Measurements from ENCODE around the gene RETREG1.

RETREG1 gene

DNA sequence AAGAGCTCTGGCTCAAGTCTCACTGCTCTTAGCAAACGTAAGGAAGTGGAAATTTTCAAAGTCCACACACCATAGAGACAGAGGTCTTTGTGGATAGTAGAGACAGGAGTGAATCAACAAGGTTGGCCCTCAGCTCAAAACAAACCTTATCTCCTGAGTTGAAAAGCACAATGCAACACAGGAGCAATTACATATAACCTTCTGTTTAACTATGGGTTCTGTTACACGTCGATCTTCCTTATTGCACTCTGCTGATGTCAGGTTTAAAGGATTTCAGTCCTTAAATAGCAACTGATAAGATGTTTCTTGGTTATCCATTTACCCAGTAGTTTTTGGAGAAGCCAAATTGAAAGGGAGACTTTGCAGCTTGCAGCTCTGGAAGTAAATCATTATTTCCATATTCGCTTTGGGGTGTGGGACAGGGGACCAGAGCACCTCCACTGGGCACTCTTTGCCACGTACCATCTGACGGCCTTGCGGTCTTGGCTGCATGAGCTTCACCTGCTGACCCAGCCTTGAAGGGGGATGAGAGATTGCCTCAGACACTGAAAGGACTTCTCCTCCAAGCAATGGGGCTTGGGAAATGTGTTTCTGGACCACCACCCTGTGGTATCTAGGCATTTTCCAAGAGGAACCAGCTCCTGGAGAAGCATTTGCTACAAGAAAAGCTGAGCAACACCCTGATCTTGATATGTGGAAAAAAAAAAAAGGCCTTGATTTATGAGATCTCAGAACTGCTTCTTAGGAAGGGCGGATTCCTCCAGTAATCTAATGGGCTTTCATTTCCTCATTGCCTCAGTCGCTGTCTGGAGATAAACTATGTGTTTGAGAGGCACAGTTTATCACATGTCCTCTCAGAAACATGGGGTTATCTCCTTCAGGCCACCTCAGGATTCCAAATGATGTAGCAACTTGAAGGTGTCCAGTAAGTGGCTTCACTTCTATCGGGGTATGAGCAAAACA, 95.0 kb downstream of the RETREG1 start:
- no peak for DNase-seq

DNA sequence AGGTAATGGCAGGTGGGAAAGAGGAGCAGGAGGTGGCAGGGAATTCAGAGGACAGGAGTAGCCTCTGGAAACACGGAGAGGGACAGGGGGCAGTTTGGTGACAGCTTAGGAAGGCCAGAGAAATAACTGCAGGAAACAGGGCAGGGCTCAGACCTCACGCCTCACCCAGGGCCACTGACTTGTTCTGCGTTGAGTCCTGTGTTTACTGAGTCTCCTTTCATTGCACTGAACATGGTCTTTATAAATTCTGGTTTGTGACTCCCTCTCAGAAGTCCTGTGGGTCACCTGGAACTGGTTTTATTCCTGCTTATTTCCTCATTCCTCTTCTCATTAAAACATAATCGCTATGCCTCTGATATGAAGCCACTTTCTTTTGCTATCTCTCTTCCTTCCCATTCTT, 96.0 kb downstream of the RETREG1 start:
- no peak for DNase-seq

GRCh38 chr5:16519435-16519834, 97.4 kb downstream of the RETREG1 start:
- DNase-seq, result no peak

- no peak for DNase-seq
These were observed 98.2 kb downstream of the RETREG1 start for GRCh38 chr5:16518606-16519005.

GRCh38 chr5:16515532-16515931, 101.3 kb downstream of the RETREG1 start:
- DNase-seq, result no peak

DNA sequence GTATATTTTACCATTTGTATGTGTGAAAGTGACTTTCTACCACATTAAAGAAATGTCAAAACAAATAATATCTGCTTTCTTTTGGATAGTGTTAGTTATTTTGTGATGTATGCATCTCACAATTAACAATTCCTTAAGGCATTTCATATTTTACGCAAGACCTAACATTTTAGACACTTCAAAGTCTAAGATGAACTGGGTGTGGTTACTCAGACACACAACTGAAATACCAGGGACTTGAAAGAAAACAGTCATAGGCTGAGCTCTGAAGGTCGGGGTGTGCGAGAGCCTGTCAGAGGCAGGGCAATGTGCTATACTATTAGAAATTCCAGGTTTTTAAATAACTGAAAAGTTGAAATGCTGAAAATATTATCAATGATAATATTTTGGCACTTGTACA, 106.7 kb downstream of the RETREG1 start:
- no peak for DNase-seq

- DNase-seq, result peak; percentile 59 to 76
These were observed 107.9 kb downstream of the RETREG1 start for GRCh38 chr5:16508730-16509531.

- DNase-seq, result no peak
These were observed 109.1 kb downstream of the RETREG1 start for GRCh38 chr5:16507716-16508115.

DNA sequence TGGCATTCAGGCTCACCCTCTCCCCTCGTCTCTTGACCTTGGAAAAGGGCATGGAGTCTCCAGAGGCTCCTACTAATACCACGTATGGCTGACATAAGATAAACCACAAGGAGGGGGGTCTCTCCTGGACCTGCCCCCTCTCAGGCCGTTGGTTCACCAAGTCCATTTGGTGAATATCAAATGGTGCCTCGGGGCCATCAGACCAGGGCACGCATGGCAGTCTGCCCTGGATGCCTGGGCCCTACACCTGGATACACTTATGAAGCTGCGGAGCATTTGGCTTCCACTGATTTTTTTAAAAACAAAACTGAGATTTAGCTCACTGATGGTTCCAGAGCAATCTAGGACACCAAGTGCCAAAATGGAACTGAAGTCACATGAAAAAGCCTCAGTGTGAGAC, 110.9 kb downstream of the RETREG1 start:
- no peak for DNase-seq

DNA sequence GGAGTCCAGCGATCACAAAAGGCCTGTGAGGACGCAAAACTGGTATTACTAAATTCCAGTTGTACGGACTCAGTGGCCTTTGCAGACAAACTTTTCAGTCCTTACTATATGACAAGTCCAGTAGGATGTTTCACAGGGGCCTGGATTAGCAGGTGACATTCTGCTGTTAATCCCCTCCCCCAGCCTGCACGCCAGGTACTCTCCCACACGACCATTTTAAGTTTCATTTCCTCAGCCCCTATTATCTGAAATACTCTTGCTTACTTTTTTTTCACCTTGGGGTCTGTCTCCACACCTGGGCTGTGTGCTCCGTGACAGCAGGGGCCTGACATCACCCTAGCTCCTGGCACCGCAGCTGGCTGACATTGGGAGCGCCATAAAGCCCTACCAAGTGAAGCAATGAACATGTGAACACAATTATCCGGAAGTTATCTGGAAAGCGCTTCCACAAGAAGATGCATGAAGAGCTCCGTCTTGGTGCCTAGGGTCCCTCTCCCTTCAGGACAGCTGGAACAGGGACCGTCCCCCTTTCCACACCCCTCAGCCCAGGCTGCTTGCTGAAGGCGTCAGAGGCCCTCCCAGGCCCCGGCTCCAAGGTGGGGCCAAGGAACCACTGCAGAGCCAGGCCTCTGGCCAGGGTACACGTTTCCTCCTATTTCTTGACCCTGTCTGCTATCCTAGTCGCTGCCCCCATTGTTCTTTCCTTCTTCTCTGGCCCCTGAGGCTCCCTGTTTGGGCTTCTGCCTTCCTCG, 111.5 kb downstream of the RETREG1 start:
- no peak for DNase-seq

GRCh38 chr5:16504571-16504970, 112.2 kb downstream of the RETREG1 start:
- no peak for DNase-seq

GRCh38 chr5:16502866-16503265, 113.9 kb downstream of the RETREG1 start:
- DNase-seq, result peak in 1 of 2 experiments; percentile 68

DNA sequence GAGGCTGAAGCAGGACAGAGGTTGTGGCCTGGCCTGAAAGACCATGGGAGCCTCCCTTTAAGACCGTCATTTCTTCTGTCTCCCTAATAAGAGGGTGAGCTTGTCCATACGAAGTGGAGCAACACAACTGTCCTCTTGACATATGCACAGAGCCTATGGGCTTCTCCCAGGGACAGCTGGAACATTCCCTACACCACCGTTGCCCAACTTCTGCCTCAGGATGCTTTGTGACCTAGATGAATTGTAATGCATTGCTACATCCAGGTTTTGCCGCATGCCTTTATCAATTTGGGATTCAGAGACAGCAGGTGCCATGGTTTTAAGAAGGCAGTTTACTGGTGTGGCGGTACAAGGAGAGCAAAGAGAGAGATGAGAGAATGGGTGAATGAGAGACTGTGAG, 116.8 kb downstream of the RETREG1 start:
- no peak for DNase-seq

GRCh38 chr5:16497546-16497945, 119.3 kb downstream of the RETREG1 start:
- no peak for DNase-seq

- DNase-seq, result no peak
These were observed 123.5 kb downstream of the RETREG1 start for GRCh38 chr5:16493261-16493660.

DNA sequence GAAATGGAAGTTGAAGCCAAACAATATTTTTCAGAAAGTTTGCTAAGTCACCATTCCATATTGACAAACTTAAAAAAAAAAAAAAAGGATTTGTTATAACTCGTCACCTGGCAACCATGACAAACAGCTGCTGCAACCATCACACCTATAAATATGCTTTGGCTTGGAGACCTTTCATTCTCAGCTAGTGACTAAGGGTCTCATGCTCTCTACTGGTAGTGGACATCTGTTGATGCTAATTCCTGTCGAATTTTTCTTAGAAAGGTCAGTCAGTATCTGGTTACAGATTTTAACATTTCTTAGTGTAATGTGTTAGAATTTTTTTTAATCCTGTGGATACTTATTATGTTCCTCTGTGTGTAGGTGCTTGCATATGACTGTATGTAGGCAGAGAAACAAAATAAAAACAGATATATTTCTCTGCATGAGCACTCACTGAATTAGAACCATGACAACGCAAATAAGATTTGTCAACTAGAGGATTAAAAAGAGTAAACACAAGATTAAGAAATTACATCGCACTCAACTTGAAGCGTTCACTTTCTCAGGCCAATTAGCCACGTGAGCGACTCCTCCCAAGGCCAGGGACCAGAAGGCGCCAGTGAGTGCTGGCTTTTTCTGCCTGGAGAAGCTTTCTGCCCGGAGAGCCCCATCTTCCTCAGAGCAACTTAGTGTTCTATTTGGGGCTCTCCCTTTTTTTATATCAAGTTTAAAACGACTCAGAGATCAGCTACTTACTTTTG, 124.2 kb downstream of the RETREG1 start:
- DNase-seq, result peak; percentile 30 to 38

DNA sequence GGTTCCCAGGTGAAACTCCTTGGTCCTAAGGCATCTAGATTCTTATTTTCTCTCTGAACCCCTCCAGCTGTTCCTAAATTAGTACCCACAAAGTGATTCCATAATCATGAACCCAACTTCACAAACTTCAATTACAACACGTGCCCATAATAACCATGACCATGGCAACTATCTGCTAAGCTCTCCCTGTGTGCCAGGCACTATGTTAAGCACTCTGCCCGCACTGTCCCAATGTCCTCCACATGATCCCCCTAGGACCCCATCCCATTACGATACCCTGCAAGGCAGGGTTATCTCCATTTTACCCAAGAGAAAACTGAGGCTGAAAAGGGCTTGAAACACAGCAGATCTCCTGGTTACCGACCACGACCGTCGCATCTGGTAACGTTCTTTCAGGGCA, 125.9 kb downstream of the RETREG1 start:
- no peak for DNase-seq

DNA sequence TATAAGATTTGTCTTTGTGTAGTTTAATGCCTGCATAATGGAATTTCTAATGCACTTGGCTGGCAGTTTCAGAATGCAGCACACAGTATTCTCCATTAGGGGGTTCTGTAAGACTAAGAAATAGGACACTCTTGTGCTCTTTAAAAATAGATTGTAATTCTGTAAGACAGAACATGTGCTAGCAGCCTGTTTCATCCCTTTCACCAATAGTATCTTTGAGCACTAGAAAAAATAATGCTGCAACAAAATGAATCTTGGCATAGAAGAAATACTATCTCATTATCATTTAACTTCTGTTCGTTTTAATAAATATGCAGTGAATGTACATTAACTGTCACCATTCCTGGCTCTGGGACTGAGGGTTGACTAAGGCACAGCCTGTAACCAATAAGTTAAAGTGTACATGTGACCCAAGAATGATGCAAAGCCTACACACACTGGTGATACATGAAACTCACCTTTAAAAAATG, 127.4 kb downstream of the RETREG1 start:
- DNase-seq, result peak; percentile 53 to 78

- DNase-seq, result no peak
These were observed 129.3 kb downstream of the RETREG1 start for GRCh38 chr5:16487456-16487855.

GRCh38 chr5:16486711-16487111, 130.1 kb downstream of the RETREG1 start:
- DNase-seq, result no peak

DNA sequence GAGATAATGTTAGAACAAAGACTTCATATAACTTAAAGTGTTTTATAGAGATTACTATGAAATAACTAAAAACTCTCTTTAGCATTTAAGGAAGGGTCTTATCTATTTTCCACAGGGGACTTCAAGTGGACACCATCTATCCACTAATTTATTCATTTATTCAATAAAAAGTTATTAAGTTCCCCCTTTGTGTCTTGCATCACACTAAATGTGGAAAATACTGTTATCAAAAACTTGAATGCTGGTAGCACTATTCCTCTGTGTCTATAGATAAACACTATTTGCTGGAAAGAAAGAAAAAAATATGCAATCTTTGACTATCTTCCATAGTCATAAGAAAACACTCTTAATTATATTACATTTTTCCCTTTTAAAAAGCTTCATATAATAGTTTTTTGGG, 131.1 kb downstream of the RETREG1 start:
- no peak for DNase-seq

DNA sequence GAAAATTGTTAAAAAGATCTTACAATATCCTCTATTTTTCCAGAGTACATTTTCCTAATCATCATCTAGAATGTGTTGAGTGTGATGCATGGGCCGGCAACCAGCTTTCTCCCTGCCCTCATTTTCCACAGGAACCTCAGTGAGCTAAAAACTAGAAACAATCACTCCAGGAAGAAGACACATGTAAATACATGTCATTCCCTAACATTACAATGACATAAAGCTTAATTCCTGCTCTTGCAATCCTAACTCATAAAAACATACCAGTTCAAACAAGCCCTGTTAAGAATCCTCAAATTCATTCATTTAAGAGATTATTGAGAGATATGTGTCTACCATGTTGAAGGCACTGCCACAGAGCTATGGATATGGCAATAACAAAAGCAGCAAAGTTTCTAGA, 132.7 kb downstream of the RETREG1 start:
- no peak for DNase-seq
